ENCODE data around the gene ZNF185. TPM values are rescaled to one million over a fixed set of nuclear protein-coding genes. Genes with fewer than 3 reads are reported as not detected.

The ZNF185 gene
- total RNA-seq, 1 experiment from 2014 or later = 11.3 TPM

DNA sequence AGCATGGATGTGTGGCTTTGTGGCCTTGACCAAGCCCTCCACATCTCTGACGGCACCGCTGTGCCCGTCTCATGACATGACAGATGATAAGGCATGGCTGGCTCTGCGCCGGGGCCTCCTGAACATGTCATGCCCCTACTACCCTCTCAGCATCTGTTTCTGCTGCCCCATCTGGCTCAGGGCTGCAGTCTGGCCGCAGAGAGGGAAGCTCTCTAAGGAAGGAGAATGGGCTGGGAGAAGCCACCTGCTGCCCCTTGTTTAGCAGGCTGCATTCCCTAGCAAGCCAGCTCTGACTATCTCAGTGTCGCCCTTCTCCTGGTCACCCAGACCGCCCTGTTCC lies 7.2 kb downstream of the ZNF185 start:
- Histone ChIP-seq H2BK5ac (ENCODE audit: insufficient read length, low read length) (no peak overlapping the region), H3K56ac (ENCODE audit: insufficient read length, low read depth, low read length) (no peak overlapping the region), H2BK12ac (ENCODE audit: insufficient read length, low read depth, low read length) (no peak overlapping the region), H4K20me1 (ENCODE audit: control insufficient read depth, insufficient read depth, insufficient read length) (no peaks in the 10 kb centered on the region), H3K4ac (ENCODE audit: low read depth, low read length) (no peak overlapping the region), H2AK5ac (ENCODE audit: insufficient read length, low read length) (no peak overlapping the region), H2BK20ac (ENCODE audit: low read depth, low read length, poor library complexity, severe bottlenecking) (no peak overlapping the region), H3K9ac (ENCODE audit: extremely low read depth, insufficient read length, low read length) (no peak overlapping the region), H3K18ac (ENCODE audit: insufficient read length, low read depth, low read length) (no peak overlapping the region), H4K5ac (ENCODE audit: insufficient read length, low read depth, low read length) (no peak overlapping the region), H3K14ac (ENCODE audit: insufficient read depth, low read length) (no peak overlapping the region), H2BK120ac (ENCODE audit: low read depth, low read length, poor library complexity, severe bottlenecking) (no peak overlapping the region), H4K8ac (replicated peaks; ENCODE audit: insufficient read length, low read depth, low read length) (no peak overlapping the region), H3K27me3 (ENCODE audit: insufficient read depth, low read length) (no peaks in the 10 kb centered on the region), H3K79me2 (ENCODE audit: insufficient read depth, low read length) (no peaks in the 10 kb centered on the region), H3K4me1 (ENCODE audit: insufficient read depth, low read length) (no peaks in the 10 kb centered on the region), H3K4me2 (ENCODE audit: insufficient read depth, insufficient read length, low read length) (no peak overlapping the region), H3K9me3 (ENCODE audit: control insufficient read depth, low read depth, low read length) (peaks cover 14% of the 10 kb centered on the region), H3K79me1 (ENCODE audit: insufficient read depth, low read depth, low read length, poor library complexity, severe bottlenecking) (no peaks in the 10 kb centered on the region), H3K23ac (ENCODE audit: insufficient read length, low read depth, low read length) (no peak overlapping the region), H3K27ac (ENCODE audit: insufficient read length, low read depth, low read length) (no peak overlapping the region), H4K91ac (ENCODE audit: insufficient read length, low read depth, low read length) (no peak overlapping the region), H3T11ph (ENCODE audit: low read length) (no peak overlapping the region), H2BK15ac (ENCODE audit: low read depth, low read length) (no peak overlapping the region), H3K23me2 (ENCODE audit: insufficient read length, low read depth, low read length, poor library complexity, severe bottlenecking) (peaks cover 4% of the 10 kb centered on the region), H2AFZ (ENCODE audit: low read length) (no peak overlapping the region)
- no peak for TF ChIP-seq CTCF (conservative IDR thresholded peaks at IDR 0.05)
- Mint-ChIP-seq H3K4me3 (no peak overlapping the region), H3K27ac (no peak overlapping the region; a peak in 1 of 7 replicates), H3K4me1 (peaks cover 23 to 29% of the 10 kb centered on the region in 2 experiments), H3K9me3 (peaks cover 59 to 65% of the 10 kb centered on the region in 2 experiments), H3K36me3 (ENCODE audit: insufficient read depth in 1 of 3, low read depth in 3 of 3) (peaks cover 2 to 9% (median 3%) of the 10 kb centered on the region in 3 experiments; a peak in 6 of 7 replicates), H3K27me3 (ENCODE audit: low read depth) (peaks cover 4% of the 10 kb centered on the region)
- WGBS (ENCODE audit: extremely low coverage, insufficient read length, low lambda C conversion rate) = no CpG with 5 or more reads among the region's 8 CpGs
- no peak for DNase-seq

All from H9 (cell line).